OCI-LY3 (cell line): ENCODE data around the gene CDH4.

Experiments
- CTCF ChIP-seq: fragments of 200-600, 300-600 bp; sonication (generic); IDR thresholded peaks from 2 replicates; pipeline ENCODE4 v1.5.1; 2014; ENCODE audit warnings: antibody characterized with exemption, low read length, low read depth
- EZH2phosphoT487 ChIP-seq: fragments of 200-600 bp; shearing (Covaris generic); IDR thresholded peaks from 2 replicates; pipeline ENCODE4 v1.6.1; 2018; ENCODE audit warnings: antibody characterized with exemption, mixed run types, low read depth

- no peak for TF ChIP-seq CTCF
- no peak for TF ChIP-seq EZH2phosphoT487
These were observed 341.5 kb downstream of the CDH4 start for GRCh38 chr20:61593516-61593915.
